GM10248 (cell line): ENCODE measurements around the gene TMPRSS15.

Experiments
- CTCF ChIA-PET: fragments of 300-600 bp; sonication (Branson Sonifier 250); formaldehyde crosslinking; extraction: SDS; loops from one replicate; lab custom pipeline; 2021; ENCODE audit warnings: antibody characterized with exemption; lab: Yijun Ruan, JAX
- POLR2A ChIA-PET: fragments of 350-650 bp; sonication (Branson Sonifier 250); formaldehyde crosslinking; extraction: SDS; loops from one replicate; lab custom pipeline; 2020; ENCODE audit warnings: antibody characterized with exemption; lab: Yijun Ruan, JAX
- DNase-seq: peaks from one replicate; pipeline ENCODE4 v3.0.0; 2012; ENCODE audit errors: extremely low spot score
- TF ChIP-seq, protein P1 (sequence below): IDR thresholded peaks from 2 replicates; pipeline ENCODE4 v1.5.1; 2012; ENCODE audit warnings: mild to moderate bottlenecking, low read depth; ENCODE audit errors: extremely low read depth, missing control alignments, control extremely low read depth

Gene TMPRSS15

GRCh38 chr21:18253221-18253620 is 150.4 kb downstream of the TMPRSS15 start:
- ChIA-PET CTCF (interaction anchor here (1.6 kb wide), 1 partner anchor 8 kb away, joined by 5 read pairs; no protein-coding TSS in a partner anchor), POLR2A (no interaction called here)
- no peak for DNase-seq
- TF ChIP-seq, protein P1, sequence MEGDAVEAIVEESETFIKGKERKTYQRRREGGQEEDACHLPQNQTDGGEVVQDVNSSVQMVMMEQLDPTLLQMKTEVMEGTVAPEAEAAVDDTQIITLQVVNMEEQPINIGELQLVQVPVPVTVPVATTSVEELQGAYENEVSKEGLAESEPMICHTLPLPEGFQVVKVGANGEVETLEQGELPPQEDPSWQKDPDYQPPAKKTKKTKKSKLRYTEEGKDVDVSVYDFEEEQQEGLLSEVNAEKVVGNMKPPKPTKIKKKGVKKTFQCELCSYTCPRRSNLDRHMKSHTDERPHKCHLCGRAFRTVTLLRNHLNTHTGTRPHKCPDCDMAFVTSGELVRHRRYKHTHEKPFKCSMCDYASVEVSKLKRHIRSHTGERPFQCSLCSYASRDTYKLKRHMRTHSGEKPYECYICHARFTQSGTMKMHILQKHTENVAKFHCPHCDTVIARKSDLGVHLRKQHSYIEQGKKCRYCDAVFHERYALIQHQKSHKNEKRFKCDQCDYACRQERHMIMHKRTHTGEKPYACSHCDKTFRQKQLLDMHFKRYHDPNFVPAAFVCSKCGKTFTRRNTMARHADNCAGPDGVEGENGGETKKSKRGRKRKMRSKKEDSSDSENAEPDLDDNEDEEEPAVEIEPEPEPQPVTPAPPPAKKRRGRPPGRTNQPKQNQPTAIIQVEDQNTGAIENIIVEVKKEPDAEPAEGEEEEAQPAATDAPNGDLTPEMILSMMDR: no peak

DNA sequence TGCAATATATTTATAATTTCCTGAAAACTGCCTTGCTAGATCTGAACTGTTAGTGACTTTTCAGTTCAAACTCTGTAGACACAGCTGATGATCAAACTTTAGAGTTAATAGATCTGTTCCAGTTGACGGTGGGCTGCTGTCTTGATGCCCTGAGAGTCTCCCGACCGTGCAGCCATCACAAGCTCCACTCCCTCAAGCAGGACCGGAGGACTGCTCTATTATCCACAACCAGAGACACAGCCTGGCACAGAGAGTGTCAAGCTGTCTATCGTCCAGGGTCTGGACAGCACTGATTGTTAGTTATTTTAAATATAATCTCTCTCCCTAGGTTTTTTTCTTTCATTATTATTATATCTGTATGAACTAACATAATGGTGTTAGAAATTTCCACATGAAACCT is 150.9 kb downstream of the TMPRSS15 start:
- CTCF ChIA-PET: interaction anchor here (1.6 kb wide), 1 partner anchor 9 kb away, joined by 5 read pairs; no protein-coding TSS in a partner anchor
- TF ChIP-seq, protein P1: no peak

GRCh38 chr21:18252256-18252655 is 151.3 kb downstream of the TMPRSS15 start:
- ChIA-PET POLR2A (no interaction called here), CTCF (interaction anchor here (1.6 kb wide), 1 partner anchor 9 kb away, joined by 5 read pairs; no protein-coding TSS in a partner anchor)
- DNase-seq: no peak
- TF ChIP-seq, protein P1: no peak

More for the DNA sequence above, 150.9 kb downstream of the TMPRSS15 start:
- DNase-seq: no peak
- POLR2A ChIA-PET: no interaction called here

- no peak for DNase-seq
- ChIA-PET POLR2A (no interaction called here), CTCF (no interaction called here)
- TF ChIP-seq, protein P1: no peak
Measured at GRCh38 chr21:18251065-18251464, 152.5 kb downstream of the TMPRSS15 start.

- ChIA-PET CTCF (no interaction called here), POLR2A (no interaction called here)
- TF ChIP-seq, protein P1: no peak
- DNase-seq: no peak
Measured at GRCh38 chr21:18249672-18250071, 153.9 kb downstream of the TMPRSS15 start.

DNA sequence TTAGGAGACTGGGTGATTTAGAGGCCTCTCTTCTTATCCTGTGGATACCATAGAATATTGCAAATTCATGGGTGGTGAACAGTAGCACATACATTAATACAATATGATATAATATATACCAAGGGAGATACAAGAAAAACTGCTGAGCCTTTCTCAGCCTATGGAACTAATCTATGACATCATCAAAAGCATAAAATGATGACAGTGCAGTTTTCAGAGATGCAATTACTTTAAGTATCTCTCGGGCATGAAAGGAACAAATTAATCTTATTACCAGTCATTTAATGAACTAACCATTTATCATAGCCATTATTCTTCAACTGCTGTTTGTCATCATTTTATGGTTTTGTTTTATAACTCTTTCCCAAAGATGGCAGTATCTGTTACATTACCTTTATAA is 155.4 kb downstream of the TMPRSS15 start:
- ChIA-PET CTCF (interaction anchor here (1.1 kb wide), 1 partner anchor 9 kb away, joined by 3 read pairs; no protein-coding TSS in a partner anchor), POLR2A (no interaction called here)
- TF ChIP-seq, protein P1: no peak
- DNase-seq: no peak
